HCT116 (cell line): ENCODE results near the gene GSDMA. TPM values are rescaled to one million over a fixed set of nuclear protein-coding genes. Genes with fewer than 3 reads are reported as not detected.

Source experiments
- ATAC-seq: fragments of 200-7000 bp; cut with Tn5 transposase; 2 replicates; pipeline ENCODE4 v1.9.1; 2020; ENCODE audit warnings: mild to moderate bottlenecking, moderate library complexity
- BruUV-seq: library from RNA; stranded (reverse); fragments of 400-500 nt; replicated peaks from 2 replicates; lab custom pipeline; 2021; lab: Mats Ljungman, UMichigan
- CTCF ChIA-PET: fragments of 300-600 bp; sonication (Branson Sonifier 250); formaldehyde crosslinking; loops from one replicate; lab custom pipeline; 2021; ENCODE audit warnings: antibody characterized with exemption; lab: Charles Lee
- POLR2A ChIA-PET: fragments of 300-600, 350-600 bp; sonication (Branson Sonifier 250); formaldehyde crosslinking; loops from one replicate; lab custom pipeline; 2021; ENCODE audit warnings: antibody characterized with exemption; lab: Charles Lee
- RAD21 ChIA-PET, 2 experiments: fragments of 300-600 bp; sonication (Branson Sonifier 250); formaldehyde crosslinking; loops; one replicate each; lab custom pipeline; 2023; ENCODE audit warnings: low total read pairs in 2 of 2; ENCODE audit not compliant: uncharacterized antibody in 2 of 2, unreplicated experiment in 2 of 2, low non-redundant PET in 1 of 2; lab: Charles Lee
- DNase-seq: peaks from one replicate; pipeline ENCODE4 v3.0.0-alpha.2; 2010; ENCODE audit warnings: low read depth, low spot score
- H2AFZ ChIP-seq: fragments of 200-600 bp; shearing (Covaris generic), sonication (generic); 2 replicates; pipeline ENCODE4 v1.6.1; 2017; ENCODE audit warnings: low read depth, mixed run types, mixed read lengths, antibody characterized with exemption, low read length; ENCODE audit not compliant: poor library complexity, severe bottlenecking
- H3K27ac ChIP-seq: 2 replicates; pipeline ENCODE4 v1.5.1; 2012; ENCODE audit warnings: low read depth, low read length
- H3K27me3 ChIP-seq: fragments of 200-600 bp; sonication (generic); 2 replicates; pipeline ENCODE4 v1.6.1; 2016; ENCODE audit warnings: mixed run types, low read length, mixed read lengths; ENCODE audit not compliant: insufficient read depth
- H3K36me3 ChIP-seq, 2 experiments: fragments of 200-500 bp in 1 of 2; fragments of 200-600 bp in 1 of 2; sonication (Bioruptor generic) in 1 of 2; sonication (generic) in 1 of 2; 2 replicates each; pipeline versions ENCODE4 v1.5.1 to v1.6.1; 2014 to 2016; ENCODE audit warnings: low read length in 2 of 2, inconsistent platforms in 1 of 2, mixed read lengths in 1 of 2, mixed run types in 1 of 2; ENCODE audit not compliant: insufficient read depth in 2 of 2, control insufficient read depth in 1 of 2
- H3K4me1 ChIP-seq, 2 experiments: fragments of 200-600 bp in 1 of 2; sonication (generic) in 1 of 2; 2 replicates each; pipeline versions ENCODE4 v1.5.1 to v1.6.1; 2012 to 2017; ENCODE audit warnings: low read length in 2 of 2, inconsistent platforms in 1 of 2, mild to moderate bottlenecking in 1 of 2, mixed read lengths in 1 of 2, mixed run types in 1 of 2, moderate library complexity in 1 of 2; ENCODE audit not compliant: insufficient read depth in 2 of 2, control insufficient read depth in 1 of 2
- H3K4me2 ChIP-seq: fragments of 200-600 bp; sonication (generic); 2 replicates; pipeline ENCODE4 v1.6.1; 2017; ENCODE audit warnings: mixed run types, low read length, mixed read lengths
- H3K4me3 ChIP-seq, 2 experiments: fragments of 200-600 bp in 1 of 2; sonication (generic) in 1 of 2; replicated peaks in 1 of 2; 2 replicates each; pipeline ENCODE4 v1.5.1; 2011 to 2016; ENCODE audit warnings: low read length in 2 of 2, control low read depth in 1 of 2, low read depth in 1 of 2, mild to moderate bottlenecking in 1 of 2, mixed read lengths in 1 of 2, mixed run types in 1 of 2
- H3K79me2 ChIP-seq: fragments of 200-600 bp; sonication (generic); 2 replicates; pipeline ENCODE4 v1.6.1; 2017; ENCODE audit warnings: mild to moderate bottlenecking, mixed run types, low read length, moderate library complexity, mixed read lengths; ENCODE audit not compliant: insufficient read depth
- H3K9ac ChIP-seq: fragments of 200-600 bp; sonication (generic); 2 replicates; pipeline ENCODE4 v1.6.1; 2016; ENCODE audit warnings: low read length, mixed read lengths
- H3K9me2 ChIP-seq: fragments of 200-600 bp; sonication (generic), shearing (Covaris generic); 2 replicates; pipeline ENCODE4 v1.6.1; 2017; ENCODE audit warnings: mixed run types, mild to moderate bottlenecking, moderate library complexity; ENCODE audit not compliant: insufficient read depth
- H3K9me3 ChIP-seq, 2 experiments: fragments of 200-500 bp in 1 of 2; fragments of 200-600 bp in 1 of 2; sonication (Bioruptor generic) in 1 of 2; sonication (generic) in 1 of 2; 2 replicates each; pipeline ENCODE4 v1.6.1; 2014 to 2017; ENCODE audit warnings: low read length in 2 of 2, mixed read lengths in 2 of 2, inconsistent platforms in 1 of 2, low read depth in 1 of 2, mild to moderate bottlenecking in 1 of 2, mixed run types in 1 of 2, moderate library complexity in 1 of 2; ENCODE audit not compliant: control insufficient read depth in 1 of 2, insufficient read depth in 1 of 2
- H4K20me1 ChIP-seq: fragments of 200-600 bp; sonication (generic), shearing (Covaris generic); 2 replicates; pipeline ENCODE4 v1.6.1; 2017; ENCODE audit warnings: mixed run types, mild to moderate bottlenecking, moderate library complexity; ENCODE audit not compliant: insufficient read depth
- CBX3 ChIP-seq: IDR thresholded peaks from 2 replicates; pipeline ENCODE4 v1.6.1; 2012; ENCODE audit warnings: low read depth
- CEBPB ChIP-seq: IDR thresholded peaks from 2 replicates; pipeline ENCODE4 v1.6.1; 2012; ENCODE audit warnings: low read depth
- CTCF ChIP-seq, 3 experiments: fragments of 200-600 bp in 1 of 3; sonication (generic) in 1 of 3; IDR thresholded peaks in 2 of 3; conservative IDR thresholded peaks in 1 of 3; 2 replicates each; pipeline ENCODE4 v1.5.1; 2012 to 2017; ENCODE audit warnings: low read depth in 2 of 3, low read length in 2 of 3, antibody characterized with exemption in 1 of 3, borderline replicate concordance in 1 of 3, control low read depth in 1 of 3, mild to moderate bottlenecking in 1 of 3, mixed read lengths in 1 of 3, mixed run types in 1 of 3, moderate library complexity in 1 of 3; ENCODE audit not compliant: insufficient read depth in 1 of 3
- EGR1 ChIP-seq: IDR thresholded peaks from 2 replicates; pipeline ENCODE4 v1.6.1; 2012; ENCODE audit warnings: low read depth
- EZH2phosphoT487 ChIP-seq: fragments of 200-600 bp; IDR thresholded peaks from 2 replicates; pipeline ENCODE4 v1.6.1; 2018; ENCODE audit warnings: antibody characterized with exemption, borderline replicate concordance
- JUND ChIP-seq: IDR thresholded peaks from 2 replicates; pipeline ENCODE4 v1.6.1; 2012
- MAX ChIP-seq: IDR thresholded peaks from 2 replicates; pipeline ENCODE4 v1.6.1; 2012
- POLR2A ChIP-seq: IDR thresholded peaks from 2 replicates; pipeline ENCODE4 v1.7.0; 2011; ENCODE audit warnings: borderline replicate concordance; ENCODE audit not compliant: insufficient read depth, insufficient read length; ENCODE audit errors: extremely low read depth
- POLR2AphosphoS5 ChIP-seq: IDR thresholded peaks from 2 replicates; pipeline ENCODE4 v1.6.1; 2011; ENCODE audit warnings: mild to moderate bottlenecking, low read depth, low read length, moderate library complexity
- RAD21 ChIP-seq: IDR thresholded peaks from 2 replicates; pipeline ENCODE4 v1.6.1; 2012; ENCODE audit warnings: low read depth, mild to moderate bottlenecking
- SIN3A ChIP-seq: IDR thresholded peaks from 2 replicates; pipeline ENCODE4 v1.6.1; 2012; ENCODE audit warnings: low read depth
- SP1 ChIP-seq: IDR thresholded peaks from 2 replicates; pipeline ENCODE4 v1.6.1; 2012; ENCODE audit warnings: low read depth
- SRF ChIP-seq: IDR thresholded peaks from 2 replicates; pipeline ENCODE4 v1.6.1; 2012; ENCODE audit warnings: low read depth
- YY1 ChIP-seq: IDR thresholded peaks from 2 replicates; pipeline ENCODE4 v1.6.1; 2011; ENCODE audit warnings: low read length, low read depth, moderate library complexity, mild to moderate bottlenecking; ENCODE audit not compliant: insufficient replicate concordance; ENCODE audit errors: extremely low read depth
- ZFX ChIP-seq: fragments of 450-650 bp; IDR thresholded peaks from 2 replicates; pipeline ENCODE4 v1.6.1; 2017
- ZNF274 ChIP-seq: fragments of 200-500 bp; sonication (Bioruptor generic); IDR thresholded peaks from 2 replicates; pipeline ENCODE4 v1.6.1; 2014; ENCODE audit warnings: mild to moderate bottlenecking, low read depth, low read length, inconsistent platforms
- intact Hi-C: fragments of 100-400 bp; cut with micrococcal nuclease; formaldehyde crosslinking; loops from 2 replicates; pipeline ENCODE4 v1.10.0; 2022
- total RNA-seq: library from RNA; stranded (reverse); gene quantifications from one replicate; pipeline ENCODE4 v1.2.1, GENCODE V29; 2021; ENCODE audit not compliant: unreplicated experiment
- TF ChIP-seq, protein P1 (sequence below): IDR thresholded peaks from 2 replicates; pipeline ENCODE4 v1.6.1; 2012
- TF ChIP-seq, protein P2 (sequence below): IDR thresholded peaks from 2 replicates; pipeline ENCODE4 v1.6.1; 2012; ENCODE audit warnings: low read depth
- TF ChIP-seq, protein P3 (sequence below): IDR thresholded peaks from 2 replicates; pipeline ENCODE4 v1.6.1; 2011; ENCODE audit warnings: mild to moderate bottlenecking, low read length, moderate library complexity; ENCODE audit not compliant: insufficient replicate concordance; ENCODE audit errors: extremely low read depth

Gene GSDMA
- total RNA-seq, 1 experiment from 2014 or later = not detected

DNA sequence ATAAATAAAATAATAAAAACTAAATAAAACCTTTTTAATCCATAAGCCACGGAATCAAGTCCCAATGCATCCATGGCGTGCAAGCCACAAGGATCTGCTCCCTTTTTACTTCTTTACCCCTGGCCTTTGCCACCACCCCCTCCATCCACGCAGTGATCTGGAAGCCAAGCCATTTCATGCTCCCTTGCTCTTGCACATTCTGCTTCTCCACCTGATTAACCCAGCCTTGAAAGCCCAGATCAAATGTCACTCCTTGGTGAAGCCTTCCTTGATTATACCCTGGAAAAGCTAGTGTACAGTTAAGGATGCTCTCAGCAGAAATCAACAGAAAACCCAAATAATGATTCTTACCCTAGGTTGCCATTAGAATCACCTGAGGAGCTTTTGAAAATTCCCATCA is 25.4 kb upstream of the GSDMA start:
- Histone ChIP-seq H3K79me2 (no peaks in the 10 kb centered on the region), H3K27ac (no peak overlapping the region), H4K20me1 (no peaks in the 10 kb centered on the region), H2AFZ (no peak overlapping the region), H3K9me3 (no peaks in the 10 kb centered on the region), H3K4me3 (no peak overlapping the region), H3K9me2 (no peaks in the 10 kb centered on the region), H3K27me3 (no peaks in the 10 kb centered on the region), H3K4me2 (no peak overlapping the region), H3K4me1 (peaks cover 11 to 16% of the 10 kb centered on the region in 2 experiments), H3K36me3 (no peaks in the 10 kb centered on the region), H3K9ac (no peak overlapping the region)
- intact Hi-C loops = no loop called here
- ChIA-PET CTCF (no interaction called here), RAD21 (no interaction called here), POLR2A (no interaction called here)
- no peak for TF ChIP-seq SIN3A
- no peak for TF ChIP-seq SP1
- TF ChIP-seq JUND = no peak
- TF ChIP-seq RAD21 = no peak
- no peak for TF ChIP-seq POLR2A
- no peak for TF ChIP-seq EZH2phosphoT487
- TF ChIP-seq, protein P1, sequence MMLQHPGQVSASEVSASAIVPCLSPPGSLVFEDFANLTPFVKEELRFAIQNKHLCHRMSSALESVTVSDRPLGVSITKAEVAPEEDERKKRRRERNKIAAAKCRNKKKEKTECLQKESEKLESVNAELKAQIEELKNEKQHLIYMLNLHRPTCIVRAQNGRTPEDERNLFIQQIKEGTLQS = no peak
- TF ChIP-seq YY1 = no peak
- TF ChIP-seq, protein P2, sequence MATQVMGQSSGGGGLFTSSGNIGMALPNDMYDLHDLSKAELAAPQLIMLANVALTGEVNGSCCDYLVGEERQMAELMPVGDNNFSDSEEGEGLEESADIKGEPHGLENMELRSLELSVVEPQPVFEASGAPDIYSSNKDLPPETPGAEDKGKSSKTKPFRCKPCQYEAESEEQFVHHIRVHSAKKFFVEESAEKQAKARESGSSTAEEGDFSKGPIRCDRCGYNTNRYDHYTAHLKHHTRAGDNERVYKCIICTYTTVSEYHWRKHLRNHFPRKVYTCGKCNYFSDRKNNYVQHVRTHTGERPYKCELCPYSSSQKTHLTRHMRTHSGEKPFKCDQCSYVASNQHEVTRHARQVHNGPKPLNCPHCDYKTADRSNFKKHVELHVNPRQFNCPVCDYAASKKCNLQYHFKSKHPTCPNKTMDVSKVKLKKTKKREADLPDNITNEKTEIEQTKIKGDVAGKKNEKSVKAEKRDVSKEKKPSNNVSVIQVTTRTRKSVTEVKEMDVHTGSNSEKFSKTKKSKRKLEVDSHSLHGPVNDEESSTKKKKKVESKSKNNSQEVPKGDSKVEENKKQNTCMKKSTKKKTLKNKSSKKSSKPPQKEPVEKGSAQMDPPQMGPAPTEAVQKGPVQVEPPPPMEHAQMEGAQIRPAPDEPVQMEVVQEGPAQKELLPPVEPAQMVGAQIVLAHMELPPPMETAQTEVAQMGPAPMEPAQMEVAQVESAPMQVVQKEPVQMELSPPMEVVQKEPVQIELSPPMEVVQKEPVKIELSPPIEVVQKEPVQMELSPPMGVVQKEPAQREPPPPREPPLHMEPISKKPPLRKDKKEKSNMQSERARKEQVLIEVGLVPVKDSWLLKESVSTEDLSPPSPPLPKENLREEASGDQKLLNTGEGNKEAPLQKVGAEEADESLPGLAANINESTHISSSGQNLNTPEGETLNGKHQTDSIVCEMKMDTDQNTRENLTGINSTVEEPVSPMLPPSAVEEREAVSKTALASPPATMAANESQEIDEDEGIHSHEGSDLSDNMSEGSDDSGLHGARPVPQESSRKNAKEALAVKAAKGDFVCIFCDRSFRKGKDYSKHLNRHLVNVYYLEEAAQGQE = no peak
- TF ChIP-seq CTCF (IDR thresholded peaks at IDR 0.05 in 2 of 3, conservative IDR thresholded peaks at IDR 0.05 in 1 of 3; ENCODE audit: borderline replicate concordance in 1 of 3, insufficient read depth in 1 of 3, low read depth in 2 of 3, low read length in 2 of 3) = no peak
- TF ChIP-seq EGR1 = no peak
- TF ChIP-seq CEBPB = no peak
- no peak for TF ChIP-seq POLR2AphosphoS5
- TF ChIP-seq CBX3 = no peak
- no peak for TF ChIP-seq SRF
- no peak for TF ChIP-seq ZFX
- TF ChIP-seq ZNF274 = no peak
- no peak for TF ChIP-seq MAX
- TF ChIP-seq, protein P3, sequence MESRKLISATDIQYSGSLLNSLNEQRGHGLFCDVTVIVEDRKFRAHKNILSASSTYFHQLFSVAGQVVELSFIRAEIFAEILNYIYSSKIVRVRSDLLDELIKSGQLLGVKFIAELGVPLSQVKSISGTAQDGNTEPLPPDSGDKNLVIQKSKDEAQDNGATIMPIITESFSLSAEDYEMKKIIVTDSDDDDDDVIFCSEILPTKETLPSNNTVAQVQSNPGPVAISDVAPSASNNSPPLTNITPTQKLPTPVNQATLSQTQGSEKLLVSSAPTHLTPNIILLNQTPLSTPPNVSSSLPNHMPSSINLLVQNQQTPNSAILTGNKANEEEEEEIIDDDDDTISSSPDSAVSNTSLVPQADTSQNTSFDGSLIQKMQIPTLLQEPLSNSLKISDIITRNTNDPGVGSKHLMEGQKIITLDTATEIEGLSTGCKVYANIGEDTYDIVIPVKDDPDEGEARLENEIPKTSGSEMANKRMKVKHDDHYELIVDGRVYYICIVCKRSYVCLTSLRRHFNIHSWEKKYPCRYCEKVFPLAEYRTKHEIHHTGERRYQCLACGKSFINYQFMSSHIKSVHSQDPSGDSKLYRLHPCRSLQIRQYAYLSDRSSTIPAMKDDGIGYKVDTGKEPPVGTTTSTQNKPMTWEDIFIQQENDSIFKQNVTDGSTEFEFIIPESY = no peak
- ATAC-seq = no peak
- no TSS peak for BruUV-seq
- DNase-seq = no peak
